EH (cell line): ENCODE data around the gene PPT2.
"Not testable (repeated sequence)": the region's sequence is repeated elsewhere in the genome, so short reads cannot be mapped to it uniquely, and the experiment has no call there.

Experiments
- DNase-seq: peaks from one replicate; pipeline ENCODE4 v3.0.0-alpha.2; 2015; ENCODE audit warnings: low read depth

Gene PPT2

GRCh38 chr6:32210191-32210601, 56.3 kb downstream of the PPT2 start:
- DNase-seq: no peak

- DNase-seq: not testable (repeated sequence)
These were observed 57.5 kb downstream of the PPT2 start for GRCh38 chr6:32211432-32211831.

- DNase-seq: no peak
These were observed 58.3 kb downstream of the PPT2 start for GRCh38 chr6:32212076-32212760.
